ENCODE results near the gene STXBP5L.

STXBP5L gene

GRCh38 chr3:120908030-120908794, at the start of gene STXBP5L:
Gene STXBP5L (plus strand): TSS chr3:120908205. CDS start chr3:120909579, 1,374 bp downstream.
- TF ChIP-seq SNAI2 (CRISPR knock-in tag; IDR thresholded peaks at IDR 0.05) (no peak), TOX (CRISPR knock-in tag; IDR thresholded peaks at IDR 0.05; ENCODE audit: borderline replicate concordance) (no peak), ZNF8 (CRISPR knock-in tag; IDR thresholded peaks at IDR 0.05) (no peak), ZC3H10 (CRISPR knock-in tag; IDR thresholded peaks at IDR 0.05) (no peak), ZFP30 (CRISPR knock-in tag; IDR thresholded peaks at IDR 0.05) (0 out of 2 replicates have a peak, but pooled peaks have one; percentile 11), ZFP3 (CRISPR knock-in tag; IDR thresholded peaks at IDR 0.05) (0 out of 2 replicates have a peak, but pooled peaks have one; percentile 64), ARNTL (CRISPR knock-in tag; IDR thresholded peaks at IDR 0.05; ENCODE audit: borderline replicate concordance, low read depth) (no peak)
- TF ChIP-seq, protein P1, sequence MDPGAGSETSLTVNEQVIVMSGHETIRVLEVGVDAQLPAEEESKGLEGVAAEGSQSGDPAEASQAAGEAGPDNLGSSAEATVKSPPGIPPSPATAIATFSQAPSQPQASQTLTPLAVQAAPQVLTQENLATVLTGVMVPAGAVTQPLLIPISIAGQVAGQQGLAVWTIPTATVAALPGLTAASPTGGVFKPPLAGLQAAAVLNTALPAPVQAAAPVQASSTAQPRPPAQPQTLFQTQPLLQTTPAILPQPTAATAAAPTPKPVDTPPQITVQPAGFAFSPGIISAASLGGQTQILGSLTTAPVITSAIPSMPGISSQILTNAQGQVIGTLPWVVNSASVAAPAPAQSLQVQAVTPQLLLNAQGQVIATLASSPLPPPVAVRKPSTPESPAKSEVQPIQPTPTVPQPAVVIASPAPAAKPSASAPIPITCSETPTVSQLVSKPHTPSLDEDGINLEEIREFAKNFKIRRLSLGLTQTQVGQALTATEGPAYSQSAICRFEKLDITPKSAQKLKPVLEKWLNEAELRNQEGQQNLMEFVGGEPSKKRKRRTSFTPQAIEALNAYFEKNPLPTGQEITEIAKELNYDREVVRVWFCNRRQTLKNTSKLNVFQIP (CRISPR knock-in tag; IDR thresholded peaks at IDR 0.05; ENCODE audit: borderline replicate concordance, low read depth): no peak
- ATAC-seq: peak; percentile 98

GRCh38 chr3:120858521-120858920, 49.5 kb upstream of the STXBP5L start:
- TF ChIP-seq ZNF70 (CRISPR knock-in tag; IDR thresholded peaks at IDR 0.05): no peak
- TF ChIP-seq ESRRG (CRISPR knock-in tag; IDR thresholded peaks at IDR 0.05): no peak
- no peak for TF ChIP-seq TCF4 (CRISPR knock-in tag; IDR thresholded peaks at IDR 0.05; ENCODE audit: borderline replicate concordance)
- no peak for TF ChIP-seq ZNF565 (CRISPR knock-in tag; conservative IDR thresholded peaks at IDR 0.05; ENCODE audit: low read depth)
- TF ChIP-seq, protein P1 (CRISPR knock-in tag; IDR thresholded peaks at IDR 0.05; ENCODE audit: borderline replicate concordance, low read depth): no peak
- no peak for TF ChIP-seq BACH2 (CRISPR knock-in tag; IDR thresholded peaks at IDR 0.05; ENCODE audit: borderline replicate concordance)
- TF ChIP-seq GLIS3 (CRISPR knock-in tag; IDR thresholded peaks at IDR 0.05): no peak
- TF ChIP-seq RARB (CRISPR knock-in tag; IDR thresholded peaks at IDR 0.05): no peak
- TF ChIP-seq SNAI2 (CRISPR knock-in tag; IDR thresholded peaks at IDR 0.05): no peak
- no peak for ATAC-seq

- no peak for ATAC-seq
- TF ChIP-seq RARB (CRISPR knock-in tag; IDR thresholded peaks at IDR 0.05): no peak
- TF ChIP-seq PATZ1 (CRISPR knock-in tag; IDR thresholded peaks at IDR 0.05; ENCODE audit: borderline replicate concordance): no peak
- no peak for TF ChIP-seq PPARA (CRISPR knock-in tag; IDR thresholded peaks at IDR 0.05; ENCODE audit: borderline replicate concordance)
- TF ChIP-seq ZC3H10 (CRISPR knock-in tag; IDR thresholded peaks at IDR 0.05): no peak
- no peak for TF ChIP-seq ZNF8 (CRISPR knock-in tag; IDR thresholded peaks at IDR 0.05)
- TF ChIP-seq ZNF70 (CRISPR knock-in tag; IDR thresholded peaks at IDR 0.05): no peak
- TF ChIP-seq CSDC2 (CRISPR knock-in tag; IDR thresholded peaks at IDR 0.05): no peak
- TF ChIP-seq ZNF565 (CRISPR knock-in tag; conservative IDR thresholded peaks at IDR 0.05; ENCODE audit: low read depth): no peak
- no peak for TF ChIP-seq ARNTL (CRISPR knock-in tag; IDR thresholded peaks at IDR 0.05; ENCODE audit: borderline replicate concordance, low read depth)
Observed at GRCh38 chr3:120864541-120864940, 43.5 kb upstream of the STXBP5L start.

DNA sequence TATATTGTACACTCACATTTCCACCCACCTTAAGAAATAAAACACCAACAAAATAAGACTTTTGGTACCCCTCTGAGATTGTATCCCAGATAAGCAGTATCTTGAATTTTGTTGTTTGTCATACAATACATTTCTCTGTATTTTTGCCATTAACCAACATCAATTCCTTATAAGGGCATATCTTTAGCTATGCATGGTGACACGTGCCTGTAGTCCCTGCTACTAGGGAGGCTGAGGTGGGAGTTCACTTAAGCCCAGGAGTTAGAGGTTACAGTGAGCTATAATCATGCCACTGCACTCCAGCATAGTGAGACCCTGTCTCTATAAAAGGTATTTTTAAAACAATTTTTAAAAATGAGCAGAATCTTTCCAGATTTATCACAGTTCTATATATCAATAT, 32.5 kb upstream of the STXBP5L start:
- no peak for ATAC-seq
- no peak for TF ChIP-seq ARNTL (CRISPR knock-in tag; IDR thresholded peaks at IDR 0.05; ENCODE audit: borderline replicate concordance, low read depth)

- ATAC-seq: no peak
- TF ChIP-seq, protein P2, sequence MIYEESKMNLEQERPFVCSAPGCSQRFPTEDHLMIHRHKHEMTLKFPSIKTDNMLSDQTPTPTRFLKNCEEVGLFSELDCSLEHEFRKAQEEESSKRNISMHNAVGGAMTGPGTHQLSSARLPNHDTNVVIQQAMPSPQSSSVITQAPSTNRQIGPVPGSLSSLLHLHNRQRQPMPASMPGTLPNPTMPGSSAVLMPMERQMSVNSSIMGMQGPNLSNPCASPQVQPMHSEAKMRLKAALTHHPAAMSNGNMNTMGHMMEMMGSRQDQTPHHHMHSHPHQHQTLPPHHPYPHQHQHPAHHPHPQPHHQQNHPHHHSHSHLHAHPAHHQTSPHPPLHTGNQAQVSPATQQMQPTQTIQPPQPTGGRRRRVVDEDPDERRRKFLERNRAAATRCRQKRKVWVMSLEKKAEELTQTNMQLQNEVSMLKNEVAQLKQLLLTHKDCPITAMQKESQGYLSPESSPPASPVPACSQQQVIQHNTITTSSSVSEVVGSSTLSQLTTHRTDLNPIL (CRISPR knock-in tag; IDR thresholded peaks at IDR 0.05; ENCODE audit: low read depth): no peak
- TF ChIP-seq ESRRG (CRISPR knock-in tag; IDR thresholded peaks at IDR 0.05) (no peak), ZNF565 (CRISPR knock-in tag; conservative IDR thresholded peaks at IDR 0.05; ENCODE audit: low read depth) (no peak), ZC3H10 (CRISPR knock-in tag; IDR thresholded peaks at IDR 0.05) (no peak), ZFP30 (CRISPR knock-in tag; IDR thresholded peaks at IDR 0.05) (no peak), ZNF8 (CRISPR knock-in tag; IDR thresholded peaks at IDR 0.05) (no peak), PPARA (CRISPR knock-in tag; IDR thresholded peaks at IDR 0.05; ENCODE audit: borderline replicate concordance) (no peak), ARNTL (CRISPR knock-in tag; IDR thresholded peaks at IDR 0.05; ENCODE audit: borderline replicate concordance, low read depth) (no peak)
Observed at GRCh38 chr3:120875989-120876388, 32.0 kb upstream of the STXBP5L start.

Measured in SK-N-SH treated with all-trans-retinoic acid at 6 μM for 48 hours (cell line).